Calu3 (cell line): Measurements from ENCODE around the gene LMO1. TPM values are rescaled to one million over a fixed set of nuclear protein-coding genes. Genes with fewer than 3 reads are reported as not detected.

Experiments used
- BruUV-seq: library from RNA; stranded (reverse); fragments of 400-500 nt; replicated peaks from 2 replicates; lab custom pipeline; 2021; lab: Mats Ljungman, UMichigan
- CTCF ChIA-PET: fragments of 300-600 bp; sonication (Branson Sonifier 250); formaldehyde crosslinking; loops from one replicate; lab custom pipeline; 2022; ENCODE audit warnings: antibody characterized with exemption; lab: Charles Lee
- DNase-seq: peaks from one replicate; pipeline ENCODE4 v3.0.0; 2022
- H3K27ac Mint-ChIP-seq: one replicate; pipeline ENCODE4 v1.8.0; 2022; ENCODE audit warnings: mixed read lengths; ENCODE audit not compliant: unreplicated experiment
- H3K27me3 Mint-ChIP-seq: one replicate; pipeline ENCODE4 v1.8.0; 2022; ENCODE audit warnings: mixed read lengths; ENCODE audit not compliant: unreplicated experiment
- H3K36me3 Mint-ChIP-seq: one replicate; pipeline ENCODE4 v1.8.0; 2022; ENCODE audit warnings: mild to moderate bottlenecking, moderate library complexity, mixed read lengths; ENCODE audit not compliant: insufficient read depth, unreplicated experiment
- H3K4me1 Mint-ChIP-seq: one replicate; pipeline ENCODE4 v1.8.0; 2022; ENCODE audit warnings: mild to moderate bottlenecking, low read depth, mixed read lengths; ENCODE audit not compliant: unreplicated experiment
- H3K4me3 Mint-ChIP-seq: one replicate; pipeline ENCODE4 v1.8.0; 2022; ENCODE audit warnings: mild to moderate bottlenecking, low read depth, moderate library complexity, mixed read lengths; ENCODE audit not compliant: unreplicated experiment
- H3K9me3 Mint-ChIP-seq: one replicate; pipeline ENCODE4 v1.8.0; 2022; ENCODE audit warnings: low read depth, mixed read lengths; ENCODE audit not compliant: unreplicated experiment
- intact Hi-C: fragments of 100-400 bp; cut with micrococcal nuclease; formaldehyde crosslinking; loops from one replicate; pipeline ENCODE4 v1.10.0; 2022; ENCODE audit not compliant: unreplicated experiment
- total RNA-seq: library from RNA; stranded (reverse); gene quantifications from 2 replicates; pipeline ENCODE4 v1.2.3, GENCODE V29; 2022
- TF ChIP-seq, protein P1 (sequence below): fragments of 200-600 bp; IDR thresholded peaks from one replicate; pipeline ENCODE4 v1.8.0; 2022; ENCODE audit warnings: antibody characterized with exemption; ENCODE audit not compliant: unreplicated experiment

LMO1 gene
- total RNA-seq, 1 experiment from 2014 or later: not detected

DNA sequence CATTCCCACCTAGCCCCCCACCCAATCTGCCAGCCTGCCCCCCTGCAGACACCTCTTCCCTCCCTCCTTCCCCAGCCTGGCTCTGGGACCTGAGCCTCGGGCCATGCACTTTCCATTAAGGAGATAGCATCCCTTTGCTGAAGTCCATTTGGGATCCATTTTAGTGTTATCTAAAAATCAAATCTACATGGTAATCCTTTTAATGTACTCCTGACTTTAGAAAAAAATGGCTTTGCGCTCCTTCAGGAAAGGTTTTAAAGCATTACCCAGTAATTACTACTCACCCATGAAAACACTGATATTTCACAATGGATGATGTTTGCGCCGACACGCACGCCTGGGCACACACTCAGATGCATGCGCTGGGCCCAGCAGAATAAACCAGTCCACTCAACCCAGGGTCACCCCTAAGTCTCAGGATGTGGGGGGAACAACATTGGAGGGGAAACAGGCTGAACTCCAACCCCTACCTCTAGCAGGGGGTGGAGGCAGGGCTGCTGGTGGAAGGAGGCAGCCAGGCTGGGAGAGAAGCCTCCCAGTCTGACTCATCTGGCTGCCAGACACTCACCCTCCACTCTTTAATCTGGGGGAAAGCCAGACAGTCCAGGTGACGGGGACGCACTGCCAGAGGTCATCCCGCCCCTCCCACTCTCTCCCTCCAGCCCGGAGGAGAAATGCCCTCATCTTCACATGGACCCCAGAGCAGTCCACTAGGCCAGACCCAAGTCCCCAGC is 29.8 kb downstream of the LMO1 start:
- CTCF ChIA-PET: interaction anchor here (0.7 to 1.0 kb wide), 2 partner anchors 19 to 121 kb away, joined by 4 read pairs; no protein-coding TSS in a partner anchor
- Mint-ChIP-seq H3K27ac (no peak overlapping the region), H3K9me3 (no peaks in the 10 kb centered on the region), H3K4me3 (no peak overlapping the region), H3K27me3 (peaks cover 90% of the 10 kb centered on the region), H3K4me1 (peaks cover 8% of the 10 kb centered on the region), H3K36me3 (no peaks in the 10 kb centered on the region)
- intact Hi-C loops: no loop called here
- BruUV-seq: no TSS peak
- TF ChIP-seq, protein P1, sequence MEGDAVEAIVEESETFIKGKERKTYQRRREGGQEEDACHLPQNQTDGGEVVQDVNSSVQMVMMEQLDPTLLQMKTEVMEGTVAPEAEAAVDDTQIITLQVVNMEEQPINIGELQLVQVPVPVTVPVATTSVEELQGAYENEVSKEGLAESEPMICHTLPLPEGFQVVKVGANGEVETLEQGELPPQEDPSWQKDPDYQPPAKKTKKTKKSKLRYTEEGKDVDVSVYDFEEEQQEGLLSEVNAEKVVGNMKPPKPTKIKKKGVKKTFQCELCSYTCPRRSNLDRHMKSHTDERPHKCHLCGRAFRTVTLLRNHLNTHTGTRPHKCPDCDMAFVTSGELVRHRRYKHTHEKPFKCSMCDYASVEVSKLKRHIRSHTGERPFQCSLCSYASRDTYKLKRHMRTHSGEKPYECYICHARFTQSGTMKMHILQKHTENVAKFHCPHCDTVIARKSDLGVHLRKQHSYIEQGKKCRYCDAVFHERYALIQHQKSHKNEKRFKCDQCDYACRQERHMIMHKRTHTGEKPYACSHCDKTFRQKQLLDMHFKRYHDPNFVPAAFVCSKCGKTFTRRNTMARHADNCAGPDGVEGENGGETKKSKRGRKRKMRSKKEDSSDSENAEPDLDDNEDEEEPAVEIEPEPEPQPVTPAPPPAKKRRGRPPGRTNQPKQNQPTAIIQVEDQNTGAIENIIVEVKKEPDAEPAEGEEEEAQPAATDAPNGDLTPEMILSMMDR: no peak
- DNase-seq: no peak

DNA sequence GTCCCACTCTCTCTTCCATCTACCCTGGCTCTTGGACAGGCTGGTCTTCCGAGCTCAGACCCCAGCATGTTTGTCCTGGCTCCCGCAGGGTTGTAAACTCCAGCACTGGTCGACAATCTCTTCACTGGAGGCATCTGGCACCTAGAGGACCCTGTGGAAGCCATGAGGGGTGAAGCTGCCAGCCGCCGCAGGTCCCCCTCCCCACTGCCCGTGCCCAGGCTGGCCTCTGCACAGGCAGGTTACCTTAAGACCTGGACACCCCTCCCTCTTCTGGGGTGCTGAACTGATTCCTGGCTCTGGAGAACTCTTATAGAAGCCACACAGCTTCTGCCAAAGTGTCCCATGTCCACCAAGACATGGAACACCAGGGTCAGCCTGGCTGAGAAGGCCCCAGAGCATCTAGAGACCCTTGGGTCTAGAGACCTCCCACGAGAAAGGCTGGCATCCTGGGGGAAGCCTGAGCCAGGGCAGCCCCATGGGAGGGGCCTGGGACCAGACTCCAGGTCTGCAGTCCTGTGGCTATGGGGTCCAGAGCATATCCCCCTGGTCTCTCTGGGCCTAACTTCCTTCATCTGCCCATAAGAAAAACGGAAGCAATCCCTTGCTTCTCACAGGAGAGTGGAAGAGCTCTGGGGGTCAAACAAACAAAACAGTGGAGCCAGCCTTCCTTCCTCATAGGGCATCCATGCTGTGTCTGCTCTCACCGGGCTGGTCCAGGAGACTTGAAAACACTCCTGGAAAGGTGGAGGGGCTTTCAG is 30.6 kb downstream of the LMO1 start:
- Mint-ChIP-seq H3K27me3 (peaks cover 90% of the 10 kb centered on the region), H3K4me3 (no peak overlapping the region), H3K4me1 (peaks cover 8% of the 10 kb centered on the region), H3K9me3 (no peaks in the 10 kb centered on the region), H3K36me3 (no peaks in the 10 kb centered on the region), H3K27ac (no peak overlapping the region)
- DNase-seq: no peak
- CTCF ChIA-PET: interaction anchor here (0.6 kb wide), 1 partner anchor 215 kb away, joined by 3 read pairs; no protein-coding TSS in a partner anchor
- intact Hi-C loops: no loop called here
- no TSS peak for BruUV-seq
- TF ChIP-seq, protein P1: no peak

DNA sequence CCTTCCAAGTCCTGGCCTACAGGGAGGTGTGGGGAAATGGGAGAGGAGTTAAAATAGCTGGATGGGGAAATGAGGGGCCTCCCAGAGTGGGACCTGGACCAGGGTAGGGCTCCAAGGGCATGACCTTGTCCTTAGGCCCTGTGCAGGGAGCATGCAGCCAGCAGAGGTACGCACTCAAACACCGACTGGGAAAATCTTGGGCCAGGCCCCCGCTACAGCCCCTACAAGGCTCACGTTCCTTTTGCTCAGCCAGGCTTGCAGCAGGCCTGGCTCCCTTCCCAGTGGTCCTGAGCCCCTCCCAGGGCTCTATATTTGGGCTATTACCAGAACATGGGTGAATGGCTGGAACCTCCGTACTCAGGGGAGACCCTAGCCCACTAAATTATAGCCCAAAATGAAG is 31.3 kb downstream of the LMO1 start:
- intact Hi-C loops: no loop called here
- H3K27me3 Mint-ChIP-seq: peaks cover 90% of the 10 kb centered on the region
- CTCF ChIA-PET: interaction anchor here (0.6 to 0.8 kb wide), 2 partner anchors 122 to 214 kb away, joined by 3 read pairs; no protein-coding TSS in a partner anchor
- peaks cover 8% of the 10 kb centered on the region for H3K4me1 Mint-ChIP-seq
- H3K4me3 Mint-ChIP-seq: no peak overlapping the region
- TF ChIP-seq, protein P1: no peak
- no peaks in the 10 kb centered on the region for H3K36me3 Mint-ChIP-seq
- H3K9me3 Mint-ChIP-seq: no peaks in the 10 kb centered on the region
- no peak overlapping the region for H3K27ac Mint-ChIP-seq
- no TSS peak for BruUV-seq
- DNase-seq: no peak

DNA sequence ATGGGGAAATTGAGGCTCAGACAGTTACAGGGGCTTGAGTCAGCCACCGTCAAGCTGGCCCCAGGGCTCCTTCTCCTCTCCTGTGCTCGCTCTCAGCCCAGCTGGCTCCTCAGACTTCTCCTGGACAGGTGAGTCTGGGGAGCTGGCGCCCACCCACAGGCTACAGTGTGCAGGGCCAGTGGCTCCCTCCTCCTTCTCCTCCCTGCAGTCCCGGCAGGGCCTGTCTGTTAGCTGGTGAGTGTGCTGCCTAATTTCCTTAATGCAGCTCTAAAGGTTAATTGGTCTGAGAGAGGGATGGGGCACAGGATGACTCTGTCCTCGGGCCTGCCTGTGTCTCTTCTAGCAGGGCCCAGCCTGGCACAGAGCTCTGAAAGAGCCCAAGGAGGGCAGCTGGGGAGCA is 31.7 kb downstream of the LMO1 start:
- DNase-seq: no peak
- Mint-ChIP-seq H3K27ac (no peak overlapping the region), H3K4me3 (no peak overlapping the region), H3K9me3 (no peaks in the 10 kb centered on the region), H3K4me1 (peaks cover 8% of the 10 kb centered on the region), H3K36me3 (no peaks in the 10 kb centered on the region), H3K27me3 (peaks cover 86% of the 10 kb centered on the region)
- TF ChIP-seq, protein P1: no peak
- intact Hi-C loops: no loop called here
- CTCF ChIA-PET: interaction anchor here (0.6 to 0.8 kb wide), 2 partner anchors 123 to 214 kb away, joined by 3 read pairs; no protein-coding TSS in a partner anchor
- no TSS peak for BruUV-seq
